Measurements from ENCODE around the gene KRTAP3-2. TPM values are rescaled to one million over a fixed set of nuclear protein-coding genes. Genes with fewer than 3 reads are reported as not detected.
"Not testable (repeated sequence)": the region's sequence is repeated elsewhere in the genome, so short reads cannot be mapped to it uniquely, and the experiment has no call there.

KRTAP3-2 gene
- total RNA-seq, 2 experiments from 2014 or later: not detected

DNA sequence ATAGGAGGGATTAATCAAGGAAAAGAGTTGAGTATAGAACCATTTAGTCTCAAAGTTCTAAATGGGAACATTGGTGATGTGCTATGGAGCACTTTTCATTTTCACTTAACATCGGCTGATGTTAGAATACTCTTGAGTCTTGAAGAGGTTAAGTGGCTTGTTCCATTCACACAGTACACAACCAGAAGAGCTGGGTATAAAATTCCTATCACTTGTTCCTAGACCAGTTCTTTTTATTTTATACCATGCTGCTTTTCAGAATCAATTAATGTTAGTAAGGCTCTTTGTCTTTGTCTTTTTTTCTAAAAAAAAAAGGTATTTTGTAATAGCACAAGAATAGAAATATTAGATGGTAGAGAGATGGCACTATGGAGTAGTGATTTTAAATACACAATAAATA lies 43.2 kb upstream of the KRTAP3-2 start:
- Histone ChIP-seq H3K9me2 (ENCODE audit: insufficient read depth, low read length) (no peaks in the 10 kb centered on the region), H3K9me3 (ENCODE audit: low read length) (no peaks in the 10 kb centered on the region), H3K36me3 (ENCODE audit: insufficient read depth, low read length) (no peaks in the 10 kb centered on the region), H3K27ac (ENCODE audit: low read depth, low read length, poor library complexity, severe bottlenecking) (no peak overlapping the region), H2AFZ (ENCODE audit: low read length) (no peak overlapping the region), H3K4me3 (ENCODE audit: low read depth, low read length, poor library complexity, severe bottlenecking) (no peak overlapping the region), H3K79me2 (ENCODE audit: insufficient read depth, low read depth, low read length) (no peaks in the 10 kb centered on the region), H4K20me1 (ENCODE audit: insufficient read depth, low read length) (no peaks in the 10 kb centered on the region), H3K4me2 (ENCODE audit: low read length) (no peak overlapping the region), H3K4me1 (ENCODE audit: insufficient read depth, low read length, poor library complexity, severe bottlenecking) (no peaks in the 10 kb centered on the region)
- DNase-seq (ENCODE audit: low spot score): no peak
- CTCF ChIA-PET (ENCODE audit: unreplicated experiment): no interaction called here
- intact Hi-C loops (cut with micrococcal nuclease; ENCODE audit: unreplicated experiment): no loop called here
- no TSS peak for BruUV-seq (replicated peaks)
- POLR2A ChIA-PET: no interaction called here
- TF ChIP-seq EZH2phosphoT487 (IDR thresholded peaks at IDR 0.05; ENCODE audit: borderline replicate concordance, low read depth, low read length): no peak
- TF ChIP-seq, protein P1, sequence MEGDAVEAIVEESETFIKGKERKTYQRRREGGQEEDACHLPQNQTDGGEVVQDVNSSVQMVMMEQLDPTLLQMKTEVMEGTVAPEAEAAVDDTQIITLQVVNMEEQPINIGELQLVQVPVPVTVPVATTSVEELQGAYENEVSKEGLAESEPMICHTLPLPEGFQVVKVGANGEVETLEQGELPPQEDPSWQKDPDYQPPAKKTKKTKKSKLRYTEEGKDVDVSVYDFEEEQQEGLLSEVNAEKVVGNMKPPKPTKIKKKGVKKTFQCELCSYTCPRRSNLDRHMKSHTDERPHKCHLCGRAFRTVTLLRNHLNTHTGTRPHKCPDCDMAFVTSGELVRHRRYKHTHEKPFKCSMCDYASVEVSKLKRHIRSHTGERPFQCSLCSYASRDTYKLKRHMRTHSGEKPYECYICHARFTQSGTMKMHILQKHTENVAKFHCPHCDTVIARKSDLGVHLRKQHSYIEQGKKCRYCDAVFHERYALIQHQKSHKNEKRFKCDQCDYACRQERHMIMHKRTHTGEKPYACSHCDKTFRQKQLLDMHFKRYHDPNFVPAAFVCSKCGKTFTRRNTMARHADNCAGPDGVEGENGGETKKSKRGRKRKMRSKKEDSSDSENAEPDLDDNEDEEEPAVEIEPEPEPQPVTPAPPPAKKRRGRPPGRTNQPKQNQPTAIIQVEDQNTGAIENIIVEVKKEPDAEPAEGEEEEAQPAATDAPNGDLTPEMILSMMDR (conservative IDR thresholded peaks at IDR 0.05; ENCODE audit: low read length): no peak

DNA sequence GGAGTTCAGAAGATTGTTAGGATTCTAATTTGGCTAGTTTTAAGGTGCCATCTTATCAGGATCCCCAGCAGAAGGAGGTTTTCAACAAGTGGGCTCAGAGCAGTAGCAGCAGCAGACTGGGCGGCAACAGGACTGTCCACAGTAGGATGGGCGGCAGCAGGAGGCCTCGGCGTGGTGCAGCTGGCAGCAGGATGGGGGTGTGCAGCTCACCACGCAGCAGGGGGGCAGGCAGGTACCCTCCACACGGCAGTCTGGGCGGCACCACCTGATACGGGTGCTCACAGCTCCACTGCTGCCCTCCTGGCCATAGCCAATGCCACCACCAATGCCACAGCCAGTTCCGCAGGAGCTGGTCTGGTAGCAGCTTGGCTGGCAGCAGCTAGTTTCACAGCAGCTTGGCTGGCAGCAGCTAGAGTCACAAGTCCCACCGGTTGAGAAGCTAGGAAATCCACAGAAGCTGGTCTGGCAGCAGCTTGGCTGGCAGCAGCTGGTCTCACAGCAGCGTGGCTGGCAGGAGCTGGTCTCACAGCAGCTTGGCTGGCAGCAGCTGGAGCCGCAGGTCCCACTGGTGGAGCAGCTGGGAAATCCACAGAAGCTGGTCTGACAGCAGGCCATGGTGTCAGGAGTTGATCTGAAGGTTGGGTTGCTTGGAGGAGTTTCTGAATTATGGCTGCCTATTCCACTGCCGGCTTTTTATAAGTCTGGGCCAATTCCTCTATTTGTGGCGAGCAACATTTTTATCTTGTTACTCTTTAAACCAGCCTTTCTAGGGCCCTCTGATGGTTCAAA lies 41.3 kb upstream of the KRTAP3-2 start, which contains the start of gene KRTAP1-1:
Gene KRTAP1-1 (minus strand): TSS at position 668 of the 789 bp plus-strand sequence. CDS start 53 bp downstream, at position 615.
- H3K36me3 ChIP-seq (ENCODE audit: insufficient read depth, low read length); H3K4me1 ChIP-seq (ENCODE audit: insufficient read depth, low read length, poor library complexity, severe bottlenecking); H3K4me2 ChIP-seq (ENCODE audit: low read length); intact Hi-C loops (cut with micrococcal nuclease; ENCODE audit: unreplicated experiment); CTCF ChIA-PET (ENCODE audit: unreplicated experiment); POLR2A ChIA-PET; DNase-seq (ENCODE audit: low spot score); H3K9me3 ChIP-seq (ENCODE audit: low read length); H2AFZ ChIP-seq (ENCODE audit: low read length); BruUV-seq (replicated peaks); H4K20me1 ChIP-seq (ENCODE audit: insufficient read depth, low read length); H3K9me2 ChIP-seq (ENCODE audit: insufficient read depth, low read length); H3K27ac ChIP-seq (ENCODE audit: low read depth, low read length, poor library complexity, severe bottlenecking); H3K4me3 ChIP-seq (ENCODE audit: low read depth, low read length, poor library complexity, severe bottlenecking); H3K79me2 ChIP-seq (ENCODE audit: insufficient read depth, low read depth, low read length): not testable (repeated sequence)

DNA sequence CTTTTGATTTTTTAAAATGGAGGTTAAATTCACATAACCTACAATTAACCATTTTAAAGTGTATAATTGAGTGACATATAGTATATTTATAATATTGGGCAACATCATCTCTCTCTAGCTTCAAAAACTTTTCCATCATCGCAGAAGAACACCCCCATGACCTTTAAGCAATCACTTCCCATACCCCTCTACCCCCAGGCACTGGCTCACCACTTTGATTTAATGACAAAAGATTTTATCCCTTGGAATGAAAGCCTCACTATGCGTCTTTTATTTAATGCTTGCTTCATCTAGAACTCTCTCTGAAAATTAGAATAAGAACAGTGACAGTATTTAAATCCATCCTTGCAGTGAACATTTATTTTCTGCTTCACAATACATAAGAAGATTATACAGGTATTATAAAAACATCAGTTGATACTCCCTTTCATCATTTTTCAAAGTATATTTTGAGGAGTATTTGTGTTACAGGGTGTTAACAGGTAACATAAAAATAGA lies 38.2 kb upstream of the KRTAP3-2 start:
- POLR2A ChIA-PET: no interaction called here
- intact Hi-C loops (cut with micrococcal nuclease; ENCODE audit: unreplicated experiment): no loop called here
- H3K36me3 ChIP-seq (ENCODE audit: insufficient read depth, low read length): no peaks in the 10 kb centered on the region
- no peaks in the 10 kb centered on the region for H3K9me3 ChIP-seq (ENCODE audit: low read length)
- DNase-seq (ENCODE audit: low spot score): no peak
- H3K4me2 ChIP-seq (ENCODE audit: low read length): no peak overlapping the region
- no peak overlapping the region for H2AFZ ChIP-seq (ENCODE audit: low read length)
- CTCF ChIA-PET (ENCODE audit: unreplicated experiment): no interaction called here
- H3K4me3 ChIP-seq (ENCODE audit: low read depth, low read length, poor library complexity, severe bottlenecking): no peak overlapping the region
- no peak overlapping the region for H3K27ac ChIP-seq (ENCODE audit: low read depth, low read length, poor library complexity, severe bottlenecking)
- no peaks in the 10 kb centered on the region for H3K79me2 ChIP-seq (ENCODE audit: insufficient read depth, low read depth, low read length)
- TF ChIP-seq, protein P1 (conservative IDR thresholded peaks at IDR 0.05; ENCODE audit: low read length): no peak
- TF ChIP-seq EZH2phosphoT487 (IDR thresholded peaks at IDR 0.05; ENCODE audit: borderline replicate concordance, low read depth, low read length): no peak
- no peaks in the 10 kb centered on the region for H3K9me2 ChIP-seq (ENCODE audit: insufficient read depth, low read length)
- H4K20me1 ChIP-seq (ENCODE audit: insufficient read depth, low read length): no peaks in the 10 kb centered on the region
- no TSS peak for BruUV-seq (replicated peaks)
- no peaks in the 10 kb centered on the region for H3K4me1 ChIP-seq (ENCODE audit: insufficient read depth, low read length, poor library complexity, severe bottlenecking)

DNA sequence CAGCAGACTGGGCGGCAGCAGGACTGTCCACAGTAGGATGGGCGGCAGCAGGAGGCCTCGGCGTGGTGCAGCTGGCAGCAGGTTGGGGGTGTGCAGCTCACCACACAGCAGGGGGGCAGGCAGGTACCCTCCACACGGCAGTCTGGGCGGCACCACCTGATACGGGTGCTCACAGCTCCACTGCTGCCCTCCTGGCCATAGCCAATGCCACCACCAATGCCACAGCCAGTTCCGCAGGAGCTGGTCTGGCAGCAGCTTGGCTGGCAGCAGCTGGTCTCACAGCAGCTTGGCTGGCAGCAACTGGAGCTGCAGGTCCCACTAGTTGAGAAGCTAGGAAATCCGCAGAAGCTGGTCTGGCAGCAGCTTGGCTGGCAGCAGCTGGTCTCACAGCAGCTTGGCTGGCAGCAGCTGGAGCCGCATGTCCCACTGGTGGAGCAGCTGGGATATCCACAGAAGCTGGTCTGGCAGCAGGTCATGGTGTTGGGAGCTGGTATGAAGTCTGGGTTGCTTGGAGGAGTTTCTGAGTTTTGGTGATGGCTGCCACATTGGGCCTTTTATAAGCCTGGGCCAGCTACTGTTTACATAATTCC lies 34.7 kb upstream of the KRTAP3-2 start, which contains the start of gene KRTAP1-3:
Gene KRTAP1-3 (minus strand): TSS at position 529 of the 590 bp plus-strand sequence. CDS start 53 bp downstream, at position 476.
- H3K79me2 ChIP-seq (ENCODE audit: insufficient read depth, low read depth, low read length); H3K4me2 ChIP-seq (ENCODE audit: low read length); BruUV-seq (replicated peaks); DNase-seq (ENCODE audit: low spot score); H3K36me3 ChIP-seq (ENCODE audit: insufficient read depth, low read length); intact Hi-C loops (cut with micrococcal nuclease; ENCODE audit: unreplicated experiment); H2AFZ ChIP-seq (ENCODE audit: low read length); H3K9me2 ChIP-seq (ENCODE audit: insufficient read depth, low read length); CTCF ChIA-PET (ENCODE audit: unreplicated experiment); H3K9me3 ChIP-seq (ENCODE audit: low read length); H4K20me1 ChIP-seq (ENCODE audit: insufficient read depth, low read length); H3K27ac ChIP-seq (ENCODE audit: low read depth, low read length, poor library complexity, severe bottlenecking); H3K4me3 ChIP-seq (ENCODE audit: low read depth, low read length, poor library complexity, severe bottlenecking); H3K4me1 ChIP-seq (ENCODE audit: insufficient read depth, low read length, poor library complexity, severe bottlenecking): not testable (repeated sequence)
- POLR2A ChIA-PET: interaction anchor here (0.7 kb wide), 1 partner anchor 443 kb away, joined by 3 read pairs; no protein-coding TSS in a partner anchor

Data from OCI-LY7 (cell line).